Smooth muscle cell (in vitro differentiated cells): Measurements from ENCODE around the gene SULT1C2. TPM values are rescaled to one million over a fixed set of nuclear protein-coding genes. Genes with fewer than 3 reads are reported as not detected.

Experiments
- DNase-seq: peaks from one replicate; lab custom pipeline; 2025; ENCODE audit not compliant: unreplicated experiment; lab: John Stamatoyannopoulos, UW
- H2AFZ ChIP-seq: fragments of 200-600 bp; sonication (generic); 2 replicates; pipeline ENCODE4 v1.6.0; 2016; ENCODE audit warnings: antibody characterized with exemption, low read depth, mild to moderate bottlenecking
- H3F3A ChIP-seq: fragments of 200-600 bp; sonication (generic); 2 replicates; pipeline ENCODE4 v1.6.0; 2017; ENCODE audit warnings: antibody characterized with exemption, low read depth
- H3K27ac ChIP-seq: fragments of 200-600 bp; sonication (generic); 2 replicates; pipeline ENCODE4 v1.5.1; 2016; ENCODE audit warnings: low read depth, mild to moderate bottlenecking
- H3K27me3 ChIP-seq: fragments of 200-600 bp; sonication (generic); 2 replicates; pipeline ENCODE4 v1.6.1; 2016; ENCODE audit warnings: low read depth, mild to moderate bottlenecking
- H3K36me3 ChIP-seq: fragments of 200-600 bp; sonication (generic); 2 replicates; pipeline ENCODE4 v1.5.1; 2016; ENCODE audit warnings: low read depth
- H3K4me1 ChIP-seq: fragments of 200-600 bp; sonication (generic); 2 replicates; pipeline ENCODE4 v1.5.1; 2016; ENCODE audit warnings: low read depth
- H3K4me2 ChIP-seq: fragments of 200-600 bp; sonication (generic); 2 replicates; pipeline ENCODE4 v1.6.0; 2016; ENCODE audit warnings: mild to moderate bottlenecking
- H3K4me3 ChIP-seq: fragments of 200-600 bp; sonication (generic); 2 replicates; pipeline ENCODE4 v1.5.1; 2016; ENCODE audit warnings: mild to moderate bottlenecking
- H3K79me2 ChIP-seq: fragments of 200-600 bp; sonication (generic); 2 replicates; pipeline ENCODE4 v1.6.0; 2016; ENCODE audit warnings: low read depth, mild to moderate bottlenecking
- H3K9ac ChIP-seq: fragments of 200-600 bp; sonication (generic); 2 replicates; pipeline ENCODE4 v1.6.0; 2016; ENCODE audit warnings: low read depth
- H3K9me3 ChIP-seq: fragments of 200-600 bp; sonication (generic); replicated peaks from 2 replicates; pipeline ENCODE4 v1.5.1; 2016; ENCODE audit warnings: low read depth
- H4K20me1 ChIP-seq: fragments of 200-600 bp; sonication (generic); 2 replicates; pipeline ENCODE4 v1.6.0; 2016; ENCODE audit warnings: low read depth
- WGBS: methylation state at CpG from one replicate; pipeline ENCODE4 v1.1.7; 2016; ENCODE audit warnings: low lambda C conversion rate; 5-methylcytosine and 5-hydroxymethylcytosine counted together
- polyA plus RNA-seq: library from polyadenylated mRNA; unstranded; fragments of >200 nt; fragmentation: Nextera tagmentation; extraction: Ambion mirVana; gene quantifications from 2 replicates; pipeline ENCODE4 v1.2.1, GENCODE V29; 2016
- total RNA-seq: library from RNA; depleted of rRNA; stranded (reverse); fragments of >200 nt; gene quantifications from 2 replicates; pipeline ENCODE4 v1.2.3, GENCODE V29; 2014
- TF ChIP-seq, protein P1 (sequence below): fragments of 200-600 bp; sonication (generic); IDR thresholded peaks from 2 replicates; pipeline ENCODE4 v1.5.1; 2017; ENCODE audit warnings: borderline replicate concordance, mild to moderate bottlenecking, antibody characterized with exemption; ENCODE audit not compliant: insufficient read depth, poor library complexity, severe bottlenecking

Gene SULT1C2
- total and polyA plus RNA-seq, 2 experiments from 2014 or later: not detected

DNA sequence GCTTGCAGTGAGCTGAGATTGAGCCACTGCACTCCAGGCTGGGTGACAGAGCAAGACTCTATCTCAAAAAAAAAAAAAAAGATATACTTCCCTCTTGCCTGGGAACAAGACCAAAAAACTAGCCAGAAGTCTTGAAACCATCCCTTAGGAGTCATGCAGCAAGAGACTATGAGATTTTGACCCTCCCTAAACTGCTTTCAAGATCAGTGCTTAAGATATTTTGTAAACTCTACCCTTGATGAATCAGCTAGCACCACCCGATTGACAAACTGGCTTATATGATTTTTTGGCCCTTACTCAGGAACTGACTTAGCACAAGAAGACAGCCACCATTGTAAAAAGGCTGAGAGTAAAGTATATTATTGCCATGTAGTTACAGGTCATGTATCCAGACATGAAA lies 45.1 kb upstream of the SULT1C2 start:
- no peaks in the 10 kb centered on the region for H3F3A ChIP-seq
- WGBS: 83% methylated on average over 1 of the region's 1 CpG
- no peak overlapping the region for H3K4me3 ChIP-seq
- no peaks in the 10 kb centered on the region for H3K4me1 ChIP-seq
- H3K4me2 ChIP-seq: no peak overlapping the region
- no peaks in the 10 kb centered on the region for H3K36me3 ChIP-seq
- TF ChIP-seq, protein P1, sequence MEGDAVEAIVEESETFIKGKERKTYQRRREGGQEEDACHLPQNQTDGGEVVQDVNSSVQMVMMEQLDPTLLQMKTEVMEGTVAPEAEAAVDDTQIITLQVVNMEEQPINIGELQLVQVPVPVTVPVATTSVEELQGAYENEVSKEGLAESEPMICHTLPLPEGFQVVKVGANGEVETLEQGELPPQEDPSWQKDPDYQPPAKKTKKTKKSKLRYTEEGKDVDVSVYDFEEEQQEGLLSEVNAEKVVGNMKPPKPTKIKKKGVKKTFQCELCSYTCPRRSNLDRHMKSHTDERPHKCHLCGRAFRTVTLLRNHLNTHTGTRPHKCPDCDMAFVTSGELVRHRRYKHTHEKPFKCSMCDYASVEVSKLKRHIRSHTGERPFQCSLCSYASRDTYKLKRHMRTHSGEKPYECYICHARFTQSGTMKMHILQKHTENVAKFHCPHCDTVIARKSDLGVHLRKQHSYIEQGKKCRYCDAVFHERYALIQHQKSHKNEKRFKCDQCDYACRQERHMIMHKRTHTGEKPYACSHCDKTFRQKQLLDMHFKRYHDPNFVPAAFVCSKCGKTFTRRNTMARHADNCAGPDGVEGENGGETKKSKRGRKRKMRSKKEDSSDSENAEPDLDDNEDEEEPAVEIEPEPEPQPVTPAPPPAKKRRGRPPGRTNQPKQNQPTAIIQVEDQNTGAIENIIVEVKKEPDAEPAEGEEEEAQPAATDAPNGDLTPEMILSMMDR: no peak
- H2AFZ ChIP-seq: no peak overlapping the region
- H3K79me2 ChIP-seq: no peaks in the 10 kb centered on the region
- H3K27me3 ChIP-seq: no peaks in the 10 kb centered on the region
- H4K20me1 ChIP-seq: no peaks in the 10 kb centered on the region
- no peak overlapping the region for H3K9ac ChIP-seq
- H3K27ac ChIP-seq: no peak overlapping the region
- DNase-seq: no peak
- no peaks in the 10 kb centered on the region for H3K9me3 ChIP-seq

DNA sequence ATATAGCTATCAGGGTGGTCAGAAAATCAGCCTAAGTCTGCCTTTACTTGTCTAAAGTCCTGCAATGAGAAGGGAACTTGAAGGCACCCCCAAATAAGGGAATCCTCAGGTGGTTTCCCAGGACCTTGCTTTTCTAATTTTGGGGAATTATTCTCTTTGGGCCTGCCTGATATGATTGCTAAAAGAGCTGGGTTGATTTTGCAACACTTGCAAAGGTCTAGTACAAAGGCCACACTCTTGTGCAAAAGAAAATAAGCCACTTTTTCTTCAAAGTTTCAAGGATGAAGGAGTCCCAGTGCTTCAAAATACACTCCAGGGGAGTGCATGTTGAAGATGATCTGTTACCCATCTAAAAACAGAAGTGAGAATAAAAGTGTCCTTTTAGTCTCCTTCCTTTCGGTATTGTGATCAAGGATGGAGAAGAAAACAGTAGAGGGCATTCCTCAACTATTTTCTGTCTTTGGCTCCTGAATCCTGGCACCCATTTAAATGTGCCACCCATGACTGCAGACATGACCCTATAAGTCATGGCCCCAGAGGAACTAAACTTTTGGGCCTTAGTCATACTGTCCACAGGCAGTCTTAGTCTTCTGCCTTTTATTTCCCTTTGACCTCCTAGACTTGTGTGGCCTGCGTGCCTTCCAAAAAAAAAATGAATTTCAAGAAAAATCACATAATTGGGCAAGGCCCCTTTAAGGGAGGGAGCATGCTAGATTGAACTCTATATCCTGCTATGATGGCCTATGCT lies 43.9 kb upstream of the SULT1C2 start:
- H3K27me3 ChIP-seq: no peaks in the 10 kb centered on the region
- H3K36me3 ChIP-seq: no peaks in the 10 kb centered on the region
- TF ChIP-seq, protein P1: no peak
- no peaks in the 10 kb centered on the region for H3F3A ChIP-seq
- H3K27ac ChIP-seq: no peak overlapping the region
- no peak overlapping the region for H3K9ac ChIP-seq
- no peak for DNase-seq
- H3K4me1 ChIP-seq: no peaks in the 10 kb centered on the region
- no peaks in the 10 kb centered on the region for H4K20me1 ChIP-seq
- no peak overlapping the region for H2AFZ ChIP-seq
- no peaks in the 10 kb centered on the region for H3K9me3 ChIP-seq
- WGBS: 71% methylated on average over 2 of the region's 2 CpGs
- H3K4me3 ChIP-seq: no peak overlapping the region
- H3K79me2 ChIP-seq: no peaks in the 10 kb centered on the region
- H3K4me2 ChIP-seq: no peak overlapping the region

DNA sequence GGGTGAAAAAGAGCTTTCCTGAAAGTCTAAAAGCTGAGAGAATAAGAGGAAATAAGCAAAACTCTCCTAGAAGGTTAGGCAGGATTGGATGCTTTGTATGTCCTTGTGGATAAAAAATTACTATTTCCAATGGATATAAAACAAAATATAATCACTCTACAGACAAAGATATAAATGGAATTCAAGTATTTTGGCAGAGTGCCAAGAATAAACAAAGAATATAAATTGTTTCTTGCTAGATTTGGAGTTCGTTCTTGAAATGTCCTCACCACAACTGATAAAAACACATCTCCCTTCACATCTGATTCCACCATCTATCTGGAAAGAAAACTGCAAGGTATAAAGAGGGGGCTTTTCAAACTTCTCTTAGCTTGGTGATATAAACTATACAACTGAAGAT lies 35.6 kb upstream of the SULT1C2 start:
- TF ChIP-seq, protein P1: no peak
- H3K4me3 ChIP-seq: no peak overlapping the region
- H3K9ac ChIP-seq: no peak overlapping the region
- no peaks in the 10 kb centered on the region for H3F3A ChIP-seq
- H2AFZ ChIP-seq: no peak overlapping the region
- H3K4me2 ChIP-seq: no peak overlapping the region
- H3K36me3 ChIP-seq: no peaks in the 10 kb centered on the region
- WGBS: 88% methylated on average over 1 of the region's 1 CpG
- H3K9me3 ChIP-seq: no peaks in the 10 kb centered on the region
- no peak overlapping the region for H3K27ac ChIP-seq
- no peaks in the 10 kb centered on the region for H3K4me1 ChIP-seq
- H3K27me3 ChIP-seq: peaks cover 11% of the 10 kb centered on the region
- H4K20me1 ChIP-seq: no peaks in the 10 kb centered on the region
- no peak for DNase-seq
- no peaks in the 10 kb centered on the region for H3K79me2 ChIP-seq

DNA sequence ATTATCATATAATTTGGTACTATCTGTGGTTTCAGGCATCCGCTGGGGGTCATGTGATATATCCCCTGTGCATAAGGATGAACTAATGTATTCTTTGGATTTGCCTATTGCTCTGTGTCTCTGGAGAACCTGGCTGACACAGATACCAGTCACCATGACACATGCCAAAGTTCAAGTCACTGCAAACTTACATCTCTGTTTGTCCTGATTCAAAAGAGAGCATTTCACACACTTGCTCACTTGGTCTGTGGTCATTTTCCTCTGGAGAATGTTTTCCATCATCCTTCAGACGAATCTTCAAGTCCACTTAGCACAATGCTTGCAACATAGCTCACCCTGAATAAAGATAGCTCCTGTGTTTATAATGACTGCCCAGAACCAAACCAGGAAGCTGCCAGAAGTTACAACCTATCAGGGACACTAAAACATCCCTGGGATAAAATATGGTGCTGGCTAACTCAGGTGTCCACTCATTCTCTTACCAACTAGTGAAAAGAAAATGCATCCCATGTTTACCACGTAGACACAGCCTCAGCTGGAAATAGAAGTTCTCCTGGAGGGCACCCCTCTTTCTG lies 30.9 kb upstream of the SULT1C2 start:
- peaks cover 3% of the 10 kb centered on the region for H3K27me3 ChIP-seq
- H3K9ac ChIP-seq: no peak overlapping the region
- H4K20me1 ChIP-seq: no peaks in the 10 kb centered on the region
- TF ChIP-seq, protein P1: no peak
- H2AFZ ChIP-seq: no peak overlapping the region
- 66% methylated on average over 3 of the region's 3 CpGs for WGBS
- no peak overlapping the region for H3K27ac ChIP-seq
- no peaks in the 10 kb centered on the region for H3K36me3 ChIP-seq
- no peak overlapping the region for H3K4me2 ChIP-seq
- no peaks in the 10 kb centered on the region for H3K9me3 ChIP-seq
- DNase-seq: no peak
- no peaks in the 10 kb centered on the region for H3K79me2 ChIP-seq
- H3F3A ChIP-seq: no peaks in the 10 kb centered on the region
- H3K4me1 ChIP-seq: no peaks in the 10 kb centered on the region
- H3K4me3 ChIP-seq: no peak overlapping the region
